HG03108 (cell line): ENCODE data around the gene EMID1.

Source experiments
- ATAC-seq: cut with Tn5 transposase; IDR thresholded peaks from one replicate; pipeline ENCODE4 v1.9.1; 2021; ENCODE audit warnings: moderate library complexity; ENCODE audit not compliant: unreplicated experiment

The EMID1 gene

GRCh38 chr22:29259253-29259899 lies 53.7 kb downstream of the EMID1 start:
- ATAC-seq = no peak

- no peak for ATAC-seq
These were observed 54.4 kb downstream of the EMID1 start for GRCh38 chr22:29260031-29260560.

GRCh38 chr22:29260601-29261315 lies 55.1 kb downstream of the EMID1 start:
- ATAC-seq = no peak

- no peak for ATAC-seq
These were observed 58.1 kb downstream of the EMID1 start for GRCh38 chr22:29263791-29264276.

- ATAC-seq = no peak
These were observed 59.6 kb downstream of the EMID1 start for GRCh38 chr22:29265305-29265704.

- ATAC-seq = no peak
These were observed 60.2 kb downstream of the EMID1 start for GRCh38 chr22:29265929-29266328.

GRCh38 chr22:29266564-29267461 lies 61.1 kb downstream of the EMID1 start:
- ATAC-seq = no peak

GRCh38 chr22:29267462-29267857 lies 61.8 kb downstream of the EMID1 start:
- ATAC-seq = no peak

- peak; percentile 71 for ATAC-seq
These were observed 62.3 kb downstream of the EMID1 start, which contains the start of the genes EWSR1 and RHBDD3 for GRCh38 chr22:29267858-29268510. Gene EWSR1, plus strand, starts transcription at chr22:29268268. Its CDS starts 69 bp downstream, at chr22:29268337. Gene RHBDD3, minus strand, starts transcription at chr22:29267981. Its CDS starts 2,355 bp downstream, at chr22:29265626.

GRCh38 chr22:29268511-29269229 lies 63.0 kb downstream of the EMID1 start:
- ATAC-seq = peak; percentile 9

GRCh38 chr22:29269230-29269604 lies 63.5 kb downstream of the EMID1 start:
- ATAC-seq = no peak

GRCh38 chr22:29269731-29270474 lies 64.2 kb downstream of the EMID1 start:
- ATAC-seq = no peak

- ATAC-seq = no peak
These were observed 65.0 kb downstream of the EMID1 start for GRCh38 chr22:29270475-29271271.

GRCh38 chr22:29272624-29273023 lies 66.9 kb downstream of the EMID1 start:
- no peak for ATAC-seq

GRCh38 chr22:29275167-29275566 lies 69.5 kb downstream of the EMID1 start:
- no peak for ATAC-seq

- no peak for ATAC-seq
These were observed 70.3 kb downstream of the EMID1 start for GRCh38 chr22:29275819-29276565.

- no peak for ATAC-seq
These were observed 72.2 kb downstream of the EMID1 start for GRCh38 chr22:29277927-29278326.

- ATAC-seq = no peak
These were observed 78.5 kb downstream of the EMID1 start for GRCh38 chr22:29284196-29284595.
